ENCODE results near the gene PLD5.
"Not testable (repeated sequence)": the region's sequence is repeated elsewhere in the genome, so short reads cannot be mapped to it uniquely, and the experiment has no call there.

The PLD5 gene

GRCh38 chr1:242477944-242478343, 46.6 kb downstream of the PLD5 start:
- peak; percentile 1 for DNase-seq

DNA sequence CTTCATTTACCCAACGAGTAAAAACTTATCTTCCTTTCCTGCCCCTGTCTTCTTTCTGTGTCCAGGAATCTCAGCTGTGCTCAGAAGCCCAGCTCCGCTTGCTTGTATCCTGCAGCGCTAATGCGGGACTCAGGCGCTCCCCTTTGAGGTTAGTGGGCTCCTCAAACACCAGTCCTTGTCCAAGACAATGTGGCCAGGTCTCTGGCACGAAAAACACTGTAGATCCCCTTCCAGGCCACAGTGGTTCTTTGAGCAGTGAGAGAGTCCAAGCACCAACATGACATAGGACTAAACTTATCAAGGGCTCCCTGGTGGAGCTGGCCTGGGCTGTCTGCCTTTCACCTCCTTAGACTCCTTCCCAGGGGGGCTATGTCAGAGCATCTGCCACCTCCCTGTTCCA, 53.7 kb downstream of the PLD5 start:
- no peak for DNase-seq

DNA sequence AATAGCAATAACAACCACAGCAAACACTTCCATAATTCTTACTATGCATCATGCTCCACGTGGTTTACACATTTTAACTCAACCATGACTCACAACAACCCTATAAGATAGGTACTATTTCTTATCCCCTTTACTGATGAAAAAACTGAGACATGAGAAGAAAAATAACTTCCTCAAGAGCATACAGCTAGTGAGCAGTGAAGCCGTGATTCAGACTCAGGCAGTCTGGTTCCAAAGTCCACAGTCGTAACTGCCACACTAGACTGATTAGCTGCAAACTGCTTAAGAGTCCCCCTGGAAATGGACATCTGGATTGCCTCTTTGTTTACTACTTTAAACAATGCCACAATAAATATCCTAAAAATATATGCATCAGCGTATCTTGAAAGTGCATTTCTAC, 55.7 kb downstream of the PLD5 start:
- DNase-seq, result no peak

DNA sequence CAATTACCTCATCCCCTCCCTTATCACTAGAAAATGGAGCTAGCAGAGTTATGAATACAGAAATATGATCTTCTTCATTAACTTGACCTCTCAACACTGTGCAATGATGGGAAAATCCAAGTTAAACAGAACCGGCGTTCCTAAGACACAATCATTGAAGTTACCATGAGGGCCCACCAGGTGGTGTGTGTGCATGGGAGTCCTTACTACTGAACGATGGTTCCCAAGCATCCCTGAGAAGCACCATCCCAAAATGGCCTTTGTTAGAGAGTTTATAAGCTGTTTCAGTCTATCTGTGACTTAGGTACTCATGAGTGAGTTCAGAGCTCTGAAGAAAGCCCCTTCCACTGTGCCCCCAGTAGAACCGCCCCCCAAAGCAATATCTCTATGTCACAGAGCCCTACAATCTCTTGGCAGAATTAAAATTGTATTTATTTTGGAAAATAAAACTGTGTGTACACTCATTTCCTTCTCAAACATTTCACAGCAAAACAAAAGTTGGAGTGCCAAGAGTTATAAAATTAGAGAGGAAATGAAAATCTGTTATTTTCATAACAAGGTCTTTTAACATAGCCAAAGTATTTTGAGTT, 56.8 kb downstream of the PLD5 start:
- DNase-seq, result peak; percentile 51

GRCh38 chr1:242462867-242463266, 61.6 kb downstream of the PLD5 start:
- DNase-seq, result no peak

- DNase-seq, result not testable (repeated sequence)
These were observed 64.8 kb downstream of the PLD5 start for GRCh38 chr1:242459740-242460139.

DNA sequence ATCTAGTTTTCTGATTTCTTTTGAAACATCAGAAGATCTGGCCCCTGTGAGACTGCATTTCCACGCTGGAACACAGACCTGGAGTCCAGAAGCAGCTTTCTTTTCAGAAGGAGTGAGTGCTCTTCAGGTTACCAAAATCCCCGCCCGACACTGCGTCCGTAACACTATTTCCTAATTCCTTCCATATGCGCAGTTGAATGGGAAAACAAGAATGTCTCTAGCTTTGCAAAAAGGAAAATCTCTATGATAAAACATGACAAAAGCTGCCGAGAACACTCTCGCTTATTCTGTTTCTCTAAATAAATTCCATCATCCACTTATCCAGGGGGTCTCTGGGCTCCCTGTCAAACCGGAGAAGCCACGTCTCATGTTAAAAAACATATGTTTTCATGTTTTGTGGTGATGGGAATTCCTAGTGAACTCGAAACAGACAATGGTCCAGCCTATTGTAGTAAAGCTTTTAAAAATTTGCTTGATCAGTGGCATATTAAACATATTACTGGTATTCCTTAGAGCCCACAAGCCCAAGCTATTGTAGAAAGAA, 67.7 kb downstream of the PLD5 start:
- no peak for DNase-seq

GRCh38 chr1:242455052-242455361, 69.5 kb downstream of the PLD5 start:
- no peak for DNase-seq

- peak; percentile 32 for DNase-seq
These were observed 70.0 kb downstream of the PLD5 start for GRCh38 chr1:242454262-242455051.

DNA sequence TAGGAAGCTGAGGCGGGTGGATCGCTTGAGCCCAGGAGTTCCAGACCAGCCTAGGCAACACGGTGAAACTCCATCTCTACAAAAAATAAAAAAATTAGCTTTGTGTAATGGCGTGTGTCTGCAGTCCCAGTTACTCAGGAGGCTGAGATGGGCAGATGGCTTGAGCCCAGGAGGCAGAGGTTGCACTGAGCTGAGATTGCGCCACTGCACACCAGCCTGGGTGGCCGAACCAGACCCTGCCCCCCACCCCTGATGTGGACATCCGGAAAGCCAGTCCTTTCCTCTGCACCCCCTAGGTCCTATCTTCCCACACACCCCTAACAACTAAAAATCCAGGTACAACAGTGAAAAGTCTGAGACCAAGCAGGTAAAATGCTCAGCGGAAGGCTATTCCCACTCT, 71.9 kb downstream of the PLD5 start:
- no peak for DNase-seq

DNA sequence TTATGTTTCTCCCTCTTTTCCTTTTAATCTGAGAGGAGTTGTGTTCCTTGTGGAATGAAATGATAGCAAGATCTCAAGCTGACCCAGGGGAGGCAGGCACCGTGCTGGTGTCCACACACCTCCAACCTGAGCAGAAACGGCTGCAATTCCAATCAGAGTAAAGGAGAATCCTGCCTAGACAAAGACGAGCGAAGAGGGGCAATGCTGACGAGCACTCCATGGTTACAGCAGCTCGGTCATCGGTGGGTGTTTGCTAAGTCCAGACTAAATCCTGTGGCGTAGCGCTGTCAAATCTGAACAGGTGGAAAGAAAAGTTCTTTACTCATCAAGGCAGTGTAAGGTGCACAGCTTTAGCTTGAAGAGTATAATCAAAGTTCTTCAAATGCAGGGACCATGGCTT, 74.8 kb downstream of the PLD5 start:
- no peak for DNase-seq

GRCh38 chr1:242448910-242449645, 75.4 kb downstream of the PLD5 start:
- DNase-seq, result no peak

GRCh38 chr1:242447689-242448088, 76.8 kb downstream of the PLD5 start:
- DNase-seq, result no peak

DNA sequence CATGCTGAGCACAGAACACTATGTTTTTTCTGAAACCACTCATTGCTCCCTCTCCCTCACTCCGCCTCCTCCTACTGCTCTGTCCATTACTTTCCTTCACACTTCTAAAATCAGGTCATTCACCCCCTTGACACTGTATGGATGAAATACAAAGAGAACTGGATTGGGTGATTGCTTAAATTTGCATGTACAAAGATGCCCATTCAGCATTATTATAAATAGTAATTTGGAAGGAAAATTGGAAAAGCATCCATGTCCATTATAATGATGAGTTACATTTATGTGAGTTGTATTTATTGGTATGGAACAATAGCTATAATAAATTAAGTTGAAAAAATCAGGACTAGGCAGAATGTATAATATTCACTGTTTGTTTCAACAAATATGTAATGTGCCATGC, 83.7 kb downstream of the PLD5 start:
- no peak for DNase-seq

DNA sequence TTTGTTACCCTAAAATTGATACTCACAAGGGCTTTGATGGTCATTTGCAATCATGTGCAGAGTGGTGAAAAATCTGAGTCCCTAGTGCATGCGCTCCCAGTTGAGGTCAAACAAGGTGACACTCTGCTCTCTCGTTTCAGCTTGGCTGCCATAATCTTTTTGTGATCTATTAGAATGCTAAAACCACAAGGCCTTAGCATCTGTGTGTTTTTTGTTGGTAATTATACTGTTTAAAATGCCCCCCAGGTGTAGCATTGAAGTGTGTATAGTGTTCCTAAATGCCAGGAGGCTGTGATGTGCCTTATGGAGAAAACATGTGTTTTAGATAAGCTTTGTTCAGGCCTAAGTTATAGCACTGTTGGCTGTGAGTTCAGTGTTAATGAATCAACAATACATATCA, 89.3 kb downstream of the PLD5 start:
- DNase-seq, result no peak

DNA sequence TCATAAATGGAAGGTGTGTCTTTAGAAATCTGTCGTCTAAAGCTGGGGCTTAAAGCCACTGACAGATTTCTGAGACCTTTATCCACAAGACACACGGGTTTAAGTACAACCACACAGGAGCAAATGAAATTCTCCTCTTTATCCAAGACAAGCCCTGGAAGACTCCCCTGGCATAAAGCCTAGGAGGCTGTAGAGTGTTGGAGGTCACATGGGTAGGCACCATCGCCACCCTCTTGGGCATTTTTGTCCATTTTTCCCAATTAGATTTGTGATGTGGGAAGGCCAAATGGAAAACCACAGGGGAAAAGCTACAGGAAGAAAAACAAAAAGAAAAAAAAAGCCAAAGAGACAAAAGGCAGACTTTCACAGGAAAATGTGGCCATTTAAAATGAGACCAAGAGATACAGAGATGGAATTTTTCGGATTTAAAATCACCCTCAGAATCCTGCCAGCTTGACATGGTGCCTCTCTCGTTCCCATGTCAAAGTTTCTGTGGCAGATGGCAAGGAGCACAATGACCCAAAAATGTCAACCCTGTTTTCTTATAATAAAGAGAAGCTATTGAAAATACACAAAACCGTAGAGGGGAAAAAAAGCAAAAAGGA, 91.9 kb downstream of the PLD5 start:
- no peak for DNase-seq

GRCh38 chr1:242431786-242432185, 92.7 kb downstream of the PLD5 start:
- no peak for DNase-seq

DNA sequence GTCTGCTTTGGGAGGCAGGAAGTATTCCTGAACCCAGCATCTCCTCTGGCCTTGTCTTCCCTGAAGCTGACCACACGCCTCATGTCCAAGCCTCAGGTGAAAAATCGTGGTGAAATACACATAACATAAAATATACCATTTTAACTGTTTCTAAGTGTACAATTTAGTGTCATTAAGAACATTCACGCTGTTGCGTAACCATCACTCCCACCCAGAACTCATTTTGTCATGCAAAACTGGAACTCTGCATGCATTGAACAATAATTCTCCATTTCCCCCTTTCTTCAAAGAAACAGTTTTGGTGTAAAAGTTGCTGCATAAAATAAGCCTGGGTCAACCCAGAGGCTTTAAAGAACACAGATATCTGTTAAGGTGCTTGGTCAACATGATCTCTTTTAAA, 93.5 kb downstream of the PLD5 start:
- DNase-seq, result no peak

DNA sequence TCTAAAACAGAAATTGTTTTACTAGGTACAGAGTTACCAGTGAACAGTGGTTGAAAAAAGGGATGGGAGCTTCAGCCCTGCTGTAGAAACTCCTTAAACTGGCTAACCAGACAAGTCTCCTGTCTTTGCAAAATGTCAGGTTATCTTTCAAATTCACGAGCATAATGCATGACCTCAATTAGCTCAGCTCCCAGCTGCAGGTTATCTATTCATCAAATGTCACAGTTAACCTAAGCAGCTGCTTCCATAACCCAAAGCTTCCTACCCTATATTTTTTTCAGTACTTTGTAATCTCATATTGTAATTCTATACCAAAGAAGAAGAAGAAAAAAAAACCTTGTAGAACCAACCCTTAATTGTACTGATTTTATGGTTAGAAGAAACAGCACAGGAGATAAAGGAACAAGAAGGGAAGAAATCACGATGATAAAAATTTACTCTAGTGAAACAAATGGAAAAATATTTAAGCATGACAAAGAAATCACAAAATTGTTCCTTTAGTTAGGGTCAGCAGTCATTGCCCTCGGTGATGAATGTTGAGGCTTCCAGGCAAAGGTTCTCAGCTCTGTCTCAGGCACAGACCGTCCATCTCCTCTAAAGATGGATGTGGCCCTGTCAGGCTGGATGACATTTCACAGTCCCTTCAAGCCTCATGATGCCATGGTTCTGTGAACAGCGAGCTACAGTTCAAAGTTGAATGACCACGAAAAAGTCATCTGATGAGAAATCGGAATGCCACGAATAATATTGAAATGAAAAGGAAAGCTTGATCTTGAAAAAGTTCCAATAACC, 95.9 kb downstream of the PLD5 start:
- no peak for DNase-seq

- no peak for DNase-seq
These were observed 97.0 kb downstream of the PLD5 start for GRCh38 chr1:242427519-242427918.

DNA sequence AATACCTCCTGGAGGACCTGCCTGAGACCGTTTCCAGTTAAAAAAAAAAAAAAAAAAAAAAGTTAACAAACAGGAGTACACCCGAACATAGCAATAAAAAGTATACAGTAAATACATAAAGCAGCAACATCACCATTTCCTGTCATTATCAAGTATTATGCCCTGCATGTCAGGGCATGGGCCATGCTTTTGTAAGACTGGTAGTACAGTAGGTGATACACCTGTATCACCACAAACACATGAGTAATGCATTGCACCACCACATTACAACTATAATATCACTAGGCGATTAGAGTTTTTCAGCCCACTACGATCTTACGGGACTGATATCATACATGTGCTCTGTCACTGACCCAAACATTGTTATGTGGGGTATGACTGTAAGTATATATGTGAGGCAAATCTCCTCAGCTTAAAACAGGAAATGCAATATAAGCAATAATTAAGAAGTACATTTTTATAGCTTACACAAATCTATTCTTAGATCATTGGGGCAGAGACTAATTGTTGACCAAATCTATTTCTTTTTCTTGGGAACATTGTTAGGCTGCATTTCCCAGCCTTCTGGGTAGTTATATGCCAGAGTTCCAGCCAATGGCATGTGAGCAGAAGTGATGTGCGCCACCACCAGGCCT, 98.1 kb downstream of the PLD5 start:
- DNase-seq, result no peak

GRCh38 chr1:242425232-242425631, 99.3 kb downstream of the PLD5 start:
- peak; percentile 8 for DNase-seq
